Mesendoderm (in vitro differentiated cells): ENCODE measurements around the gene ZNF705A.
A peak's percentile ranks its signal among the peaks of the same experiment; 100 is the strongest.
"Not testable (repeated sequence)": the region's sequence is repeated elsewhere in the genome, so short reads cannot be mapped to it uniquely, and the experiment has no call there.

Experiments
- DNase-seq: peaks from one replicate; pipeline ENCODE4 v3.0.0; 2013
- H2AK5ac ChIP-seq: 2 replicates; pipeline ENCODE4 v1.6.1; 2013; ENCODE audit warnings: low read length, inconsistent platforms
- H2BK120ac ChIP-seq: 2 replicates; pipeline ENCODE4 v1.6.1; 2013; ENCODE audit warnings: low read depth, mild to moderate bottlenecking, low read length, moderate library complexity, mixed read lengths
- H2BK15ac ChIP-seq: replicated peaks from 2 replicates; pipeline ENCODE4 v1.6.1; 2013; ENCODE audit warnings: low read depth, mild to moderate bottlenecking, moderate library complexity
- H2BK5ac ChIP-seq: 2 replicates; pipeline ENCODE4 v1.6.1; 2013; ENCODE audit warnings: low read length, inconsistent platforms
- H3K18ac ChIP-seq: 2 replicates; pipeline ENCODE4 v1.6.1; 2013; ENCODE audit warnings: mild to moderate bottlenecking, low read length, mixed read lengths
- H3K23ac ChIP-seq: one replicate; pipeline ENCODE4 v1.6.1; 2013; ENCODE audit warnings: low read length
- H3K27ac ChIP-seq: 2 replicates; pipeline ENCODE4 v1.5.1; 2013; ENCODE audit warnings: low read depth, mild to moderate bottlenecking, inconsistent platforms, low read length, moderate library complexity
- H3K27me3 ChIP-seq: 2 replicates; pipeline ENCODE4 v1.6.1; 2013; ENCODE audit warnings: low read length, control low read depth, mild to moderate bottlenecking, inconsistent platforms; ENCODE audit not compliant: insufficient read depth, poor library complexity
- H3K36me3 ChIP-seq: 2 replicates; pipeline ENCODE4 v1.6.1; 2013; ENCODE audit warnings: low read length, inconsistent platforms; ENCODE audit not compliant: control insufficient read depth, insufficient read depth
- H3K4ac ChIP-seq: one replicate; pipeline ENCODE4 v1.6.1; 2013; ENCODE audit warnings: low read depth, mild to moderate bottlenecking, low read length, moderate library complexity
- H3K4me1 ChIP-seq: 2 replicates; pipeline ENCODE4 v1.6.1; 2013; ENCODE audit warnings: low read depth, low read length, inconsistent platforms; ENCODE audit not compliant: control insufficient read depth
- H3K4me2 ChIP-seq: 2 replicates; pipeline ENCODE4 v1.6.1; 2013; ENCODE audit warnings: low read length
- H3K4me3 ChIP-seq: 2 replicates; pipeline ENCODE4 v1.5.1; 2013; ENCODE audit warnings: mild to moderate bottlenecking, low read length
- H3K56ac ChIP-seq: one replicate; pipeline ENCODE4 v1.6.1; 2013; ENCODE audit warnings: low read length
- H3K79me1 ChIP-seq: 2 replicates; pipeline ENCODE4 v1.6.1; 2013; ENCODE audit warnings: low read length, inconsistent platforms
- H3K79me2 ChIP-seq: 2 replicates; pipeline ENCODE4 v1.6.1; 2013; ENCODE audit warnings: mild to moderate bottlenecking, low read length; ENCODE audit not compliant: control insufficient read depth, insufficient read depth
- H3K9ac ChIP-seq: 2 replicates; pipeline ENCODE4 v1.6.1; 2013; ENCODE audit warnings: low read length, inconsistent platforms
- H4K5ac ChIP-seq: one replicate; pipeline ENCODE4 v1.6.1; 2013; ENCODE audit warnings: low read length
- H4K8ac ChIP-seq: one replicate; pipeline ENCODE4 v1.6.1; 2013; ENCODE audit warnings: low read depth, mild to moderate bottlenecking, control low read depth, low read length, moderate library complexity
- WGBS: extraction: QIAGEN DNeasy Blood & Tissue Kit; methylation state at CpG from one replicate; pipeline ENCODE4 v1.1.7; 2013; ENCODE audit warnings: low lambda C conversion rate, missing lambda C conversion rate; ENCODE audit not compliant: insufficient coverage; ENCODE audit errors: extremely low coverage; 5-methylcytosine and 5-hydroxymethylcytosine counted together

Gene ZNF705A

GRCh38 chr12:8197685-8198308, 41.0 kb downstream of the ZNF705A start:
- not testable (repeated sequence) for H4K5ac ChIP-seq, H3K36me3 ChIP-seq, H3K27ac ChIP-seq, H4K8ac ChIP-seq, H3K56ac ChIP-seq, H2BK120ac ChIP-seq, H2AK5ac ChIP-seq, H3K27me3 ChIP-seq, H3K4ac ChIP-seq, H2BK15ac ChIP-seq, H2BK5ac ChIP-seq, H3K79me2 ChIP-seq, H3K79me1 ChIP-seq, H3K4me2 ChIP-seq, H3K4me3 ChIP-seq, H3K9ac ChIP-seq, H3K18ac ChIP-seq, H3K4me1 ChIP-seq, H3K23ac ChIP-seq
- WGBS: no CpG with 5 or more reads among the region's 1 CpG
- DNase-seq: peak; percentile 16

DNA sequence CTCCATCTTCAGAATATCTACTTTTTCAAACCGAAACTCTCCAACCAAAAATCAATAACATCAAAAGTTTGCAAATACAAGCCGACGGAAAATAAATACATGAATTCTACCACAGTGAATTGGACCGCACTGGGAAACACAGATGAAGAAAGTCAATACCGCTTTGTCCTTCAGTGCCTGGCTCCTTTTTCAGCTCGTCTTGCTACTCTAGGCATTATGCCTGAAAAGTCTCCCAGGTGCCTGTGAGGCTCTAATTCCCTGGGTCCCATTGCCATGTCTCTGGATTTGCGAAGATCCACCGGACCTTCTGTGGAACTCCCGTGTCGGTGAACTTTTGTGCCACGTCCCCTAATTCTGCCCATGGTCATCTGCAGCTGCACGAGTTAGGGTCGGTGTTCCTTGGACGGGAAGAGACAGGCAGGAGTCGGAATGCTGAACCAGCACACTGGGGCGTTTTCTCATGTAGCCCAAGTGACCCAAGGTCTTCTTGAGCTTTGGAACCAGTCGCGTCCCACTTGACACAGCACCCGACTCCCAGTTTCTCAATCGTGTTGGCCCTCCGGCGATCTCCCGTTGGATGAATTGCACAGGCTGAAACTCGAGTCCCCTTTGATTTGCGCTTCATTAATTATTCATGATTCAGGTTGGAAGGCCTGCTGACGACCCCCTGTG, 62.0 kb downstream of the ZNF705A start:
- H2AK5ac ChIP-seq, H3K4me1 ChIP-seq, H4K8ac ChIP-seq, H3K4me2 ChIP-seq, H3K27me3 ChIP-seq, H3K4me3 ChIP-seq, H4K5ac ChIP-seq, H3K9ac ChIP-seq, H3K27ac ChIP-seq, DNase-seq, H3K79me1 ChIP-seq, H3K36me3 ChIP-seq, H2BK15ac ChIP-seq, H3K56ac ChIP-seq, H3K4ac ChIP-seq, H3K18ac ChIP-seq, H2BK5ac ChIP-seq, H3K79me2 ChIP-seq, H3K23ac ChIP-seq, H2BK120ac ChIP-seq: not testable (repeated sequence)
- no CpG with 5 or more reads among the region's 26 CpGs for WGBS

GRCh38 chr12:8221375-8221774, 64.6 kb downstream of the ZNF705A start:
- not testable (repeated sequence) for H2BK15ac ChIP-seq, H3K27me3 ChIP-seq

DNA sequence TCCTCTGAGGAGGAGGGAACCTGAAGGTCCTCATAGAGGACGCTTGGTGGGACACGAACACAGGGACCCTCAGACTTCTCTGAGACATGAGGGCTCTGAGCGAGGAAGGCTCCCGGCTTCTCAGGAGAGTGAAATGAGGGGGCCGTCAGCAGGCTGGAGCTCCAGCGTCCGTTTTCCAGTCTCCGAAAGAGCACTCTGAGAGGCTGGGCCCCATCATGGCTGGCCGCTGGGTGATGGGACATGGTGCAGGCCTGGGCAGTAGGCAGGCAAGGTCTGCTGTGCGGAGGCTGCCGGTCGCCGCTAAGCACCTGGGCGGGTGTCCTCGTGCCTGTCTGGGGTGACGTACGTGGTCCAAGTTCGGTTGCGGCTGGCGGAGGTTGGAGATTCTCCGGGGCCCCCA, 65.0 kb downstream of the ZNF705A start:
- H3K4me3 ChIP-seq, H3K18ac ChIP-seq: not testable (repeated sequence)
- no CpG with 5 or more reads among the region's 21 CpGs for WGBS

More at GRCh38 chr12:8221375-8221774, 64.6 kb downstream of the ZNF705A start:
- not testable (repeated sequence) for DNase-seq, H3K4ac ChIP-seq, H3K27ac ChIP-seq, H2BK120ac ChIP-seq, H2BK5ac ChIP-seq, H3K79me2 ChIP-seq, H3K79me1 ChIP-seq, H3K4me3 ChIP-seq, H4K5ac ChIP-seq, H3K18ac ChIP-seq, H2AK5ac ChIP-seq, H3K9ac ChIP-seq, H3K23ac ChIP-seq, H4K8ac ChIP-seq, H3K4me1 ChIP-seq, H3K4me2 ChIP-seq, H3K36me3 ChIP-seq, H3K56ac ChIP-seq
- WGBS: no CpG with 5 or more reads among the region's 21 CpGs

DNA sequence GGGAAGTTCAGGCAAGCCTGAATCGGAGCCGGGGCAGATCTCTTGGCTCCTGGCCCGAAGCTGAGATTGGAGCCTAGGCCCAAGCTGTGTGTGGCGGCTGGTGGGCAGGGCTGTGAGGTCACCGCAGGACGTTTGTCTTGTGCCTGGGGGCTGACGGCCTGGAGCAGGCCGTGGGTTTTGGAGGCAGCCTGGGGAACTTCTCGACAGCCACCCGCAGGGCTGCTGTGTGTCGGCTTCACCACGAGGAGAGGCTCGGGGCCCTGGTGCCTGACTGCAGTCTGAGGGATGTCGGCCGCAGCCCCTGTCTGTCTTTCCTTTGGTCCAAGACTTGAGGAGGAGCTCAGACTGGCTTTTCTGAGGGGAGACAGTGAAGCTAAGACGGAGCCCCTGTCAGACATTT, 65.5 kb downstream of the ZNF705A start:
- H4K5ac ChIP-seq, H4K8ac ChIP-seq, H3K9ac ChIP-seq, H3K4ac ChIP-seq, H2BK5ac ChIP-seq, H3K36me3 ChIP-seq, H2BK15ac ChIP-seq, H3K23ac ChIP-seq, H3K4me3 ChIP-seq, H3K56ac ChIP-seq, H3K79me1 ChIP-seq, H3K18ac ChIP-seq, H3K4me2 ChIP-seq, DNase-seq, H3K79me2 ChIP-seq, H3K4me1 ChIP-seq, H3K27me3 ChIP-seq, H3K27ac ChIP-seq, H2AK5ac ChIP-seq, H2BK120ac ChIP-seq: not testable (repeated sequence)
- WGBS: no CpG with 5 or more reads among the region's 16 CpGs

More for the DNA sequence above, 65.0 kb downstream of the ZNF705A start:
- H2BK15ac ChIP-seq, H3K56ac ChIP-seq, H4K8ac ChIP-seq, H3K27me3 ChIP-seq, H3K4me1 ChIP-seq, H2BK5ac ChIP-seq, H3K4ac ChIP-seq, H3K9ac ChIP-seq, H4K5ac ChIP-seq, H2BK120ac ChIP-seq, H2AK5ac ChIP-seq, H3K36me3 ChIP-seq, H3K79me2 ChIP-seq, H3K4me2 ChIP-seq, DNase-seq, H3K79me1 ChIP-seq, H3K23ac ChIP-seq, H3K27ac ChIP-seq: not testable (repeated sequence)

DNA sequence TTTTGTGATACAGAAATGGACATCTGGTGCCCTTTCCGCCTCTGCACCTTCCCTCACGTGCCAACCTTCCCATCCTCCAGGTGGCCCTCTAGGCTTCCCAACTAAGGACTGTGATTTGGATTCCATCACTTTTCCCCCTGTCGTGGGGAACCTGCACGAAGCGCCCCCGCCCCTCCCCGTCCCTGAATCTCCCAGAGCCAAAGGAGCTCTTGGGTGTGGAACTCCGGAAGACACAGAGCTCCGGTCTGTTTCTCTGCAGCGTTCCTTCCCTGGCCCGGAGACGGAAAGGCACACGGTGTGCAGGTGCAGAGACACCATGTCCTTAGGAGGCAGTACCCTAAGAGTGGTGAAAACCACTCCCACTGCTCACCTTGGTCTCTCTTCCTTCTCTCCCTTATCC, 66.8 kb downstream of the ZNF705A start:
- not testable (repeated sequence) for H2BK120ac ChIP-seq, H3K4me2 ChIP-seq, H3K79me1 ChIP-seq, H4K5ac ChIP-seq, DNase-seq, H3K79me2 ChIP-seq, H3K27me3 ChIP-seq, H3K4ac ChIP-seq, H2BK15ac ChIP-seq, H4K8ac ChIP-seq, H2AK5ac ChIP-seq, H3K4me1 ChIP-seq, H3K27ac ChIP-seq, H2BK5ac ChIP-seq, H3K4me3 ChIP-seq, H3K56ac ChIP-seq, H3K23ac ChIP-seq, H3K36me3 ChIP-seq, H3K9ac ChIP-seq, H3K18ac ChIP-seq
- WGBS: no CpG with 5 or more reads among the region's 13 CpGs
